Gastrocnemius medialis (tissue), 4 donors: ENCODE measurements around the gene TRIM15. TPM values are rescaled to one million over a fixed set of nuclear protein-coding genes. Genes with fewer than 3 reads are reported as not detected.

Experiments used
- ATAC-seq, 2 donors: fragments of 150-250 bp; one replicate each; pipeline ENCODE4 v1.9.1; 2016
- DNase-seq, 2 donors: peaks; one replicate each; pipeline ENCODE4 v3.0.0-alpha.2; 2019
- H3K27ac ChIP-seq, 4 donors: fragments of 200-600 bp; sonication (generic); 1 replicate in 1 of 4; 2 replicates in 3 of 4; pipeline ENCODE4 v1.5.1; 2016 to 2018; ENCODE audit warnings: mild to moderate bottlenecking in 2 of 4, moderate library complexity in 1 of 4
- H3K27me3 ChIP-seq, 3 donors: fragments of 200-600 bp; sonication (generic) in 2 of 3; 1 replicate in 1 of 3; 2 replicates in 2 of 3; pipeline versions ENCODE4 v1.5.1 to v1.6.0; 2016 to 2019; ENCODE audit warnings: mild to moderate bottlenecking in 1 of 3, moderate library complexity in 1 of 3
- H3K36me3 ChIP-seq, 2 donors: fragments of 200-600 bp; sonication (generic) in 1 of 2; one replicate each; pipeline ENCODE4 v1.5.1; 2017 to 2018
- H3K4me1 ChIP-seq, 2 donors: fragments of 200-600 bp; sonication (generic) in 1 of 2; one replicate each; pipeline ENCODE4 v1.5.1; 2016 to 2017; ENCODE audit warnings: mild to moderate bottlenecking in 2 of 2
- H3K4me3 ChIP-seq, 4 donors: fragments of 200-600 bp; sonication (generic) in 3 of 4; 1 replicate in 1 of 4; 2 replicates in 3 of 4; pipeline ENCODE4 v1.5.1; 2016 to 2019; ENCODE audit warnings: mild to moderate bottlenecking in 2 of 4
- H3K9me3 ChIP-seq, 3 donors: fragments of 200-600 bp; sonication (generic) in 2 of 3; 1 replicate in 1 of 3; 2 replicates in 2 of 3; pipeline ENCODE4 v1.5.1; 2016 to 2019
- CTCF ChIP-seq, 5 experiments: fragments of 450-650 bp in 3 of 5; fragments of 200-600 bp in 2 of 5; sonication (generic) in 2 of 5; IDR thresholded peaks in 4 of 5; conservative IDR thresholded peaks in 1 of 5; 1 replicate in 4 of 5; 2 replicates in 1 of 5; pipeline ENCODE4 v1.5.1; 2016 to 2019; ENCODE audit warnings: antibody characterized with exemption in 5 of 5, mild to moderate bottlenecking in 3 of 5, moderate library complexity in 3 of 5
- POLR2A ChIP-seq, 2 donors: fragments of 450-650 bp; IDR thresholded peaks; one replicate each; pipeline ENCODE4 v1.6.1; 2017; ENCODE audit warnings: antibody characterized with exemption in 2 of 2, mild to moderate bottlenecking in 2 of 2, moderate library complexity in 2 of 2
- in situ Hi-C, 4 donors: fragments of 200-750 bp; cut with MboI; loops; one replicate each; pipeline versions ENCODE4 v1.15.0 to v1.8.0; 2017; ENCODE audit warnings: low sequenced_read_pairs in 4 of 4
- intact Hi-C: fragments of 100-400 bp; cut with DNase I; formaldehyde crosslinking; loops from one replicate; pipeline ENCODE4 v1.15.1; 2023; ENCODE audit warnings: low total_unique reads
- total RNA-seq, 4 donors: library from RNA; depleted of rRNA; stranded (reverse); fragments of >200 nt; gene quantifications; one replicate each; pipeline versions ENCODE4 v1.1.0 to v1.2.3, GENCODE V29; 2016

TRIM15 gene
- total RNA-seq, 4 donors from 2014 or later = 0.12 TPM; not detected in 3

- ATAC-seq = no peak
- intact Hi-C loops = no loop called here
These were observed 8.5 kb downstream of the TRIM15 start for GRCh38 chr6:30171677-30172471.

GRCh38 chr6:30172681-30173080 is 9.3 kb downstream of the TRIM15 start:
- no peak for DNase-seq
- intact Hi-C loops = no loop called here

More at GRCh38 chr6:30171677-30172471, 8.5 kb downstream of the TRIM15 start:
- Histone ChIP-seq H3K4me1 (no peaks in the 10 kb centered on the region), H3K36me3 (no peaks in the 10 kb centered on the region), H3K27ac (no peak overlapping the region), H3K27me3 (peaks cover 33 to 40% (median 35%) of the 10 kb centered on the region in 3 donors), H3K4me3 (no peak overlapping the region), H3K9me3 (no peaks in the 10 kb centered on the region)
- DNase-seq = no peak
- TF ChIP-seq CTCF (IDR thresholded peaks at IDR 0.05 in 4 of 5, conservative IDR thresholded peaks at IDR 0.05 in 1 of 5) = no peak
- no peak for TF ChIP-seq POLR2A (IDR thresholded peaks at IDR 0.05)
- in situ Hi-C loops = loop anchor here in 1 of 4 donors (25.0 kb wide), 1 partner anchor 335 kb away; the partner anchor contains the start of gene HLA-G

GRCh38 chr6:30175765-30176164 is 12.4 kb downstream of the TRIM15 start:
- Histone ChIP-seq H3K4me1 (no peaks in the 10 kb centered on the region), H3K4me3 (no peak overlapping the region), H3K27ac (no peak overlapping the region), H3K9me3 (peaks cover 0 to 3% (median 0%) of the 10 kb centered on the region in 3 donors), H3K36me3 (no peaks in the 10 kb centered on the region), H3K27me3 (peaks cover 23 to 38% (median 28%) of the 10 kb centered on the region in 3 donors)
- intact Hi-C loops (no loop called here), in situ Hi-C loops (no loop called here)
- DNase-seq (no peak), ATAC-seq (no peak)
- no peak for TF ChIP-seq POLR2A (IDR thresholded peaks at IDR 0.05)
- TF ChIP-seq CTCF (IDR thresholded peaks at IDR 0.05 in 4 of 5, conservative IDR thresholded peaks at IDR 0.05 in 1 of 5) = no peak

More at GRCh38 chr6:30172681-30173080, 9.3 kb downstream of the TRIM15 start:
- no peaks in the 10 kb centered on the region for H3K9me3 ChIP-seq
- H3K4me1 ChIP-seq = no peaks in the 10 kb centered on the region
- no peak for ATAC-seq
- TF ChIP-seq CTCF (IDR thresholded peaks at IDR 0.05 in 4 of 5, conservative IDR thresholded peaks at IDR 0.05 in 1 of 5) = no peak
- no peak for TF ChIP-seq POLR2A (IDR thresholded peaks at IDR 0.05)
- no peak overlapping the region for H3K4me3 ChIP-seq
- H3K27me3 ChIP-seq = peaks cover 29 to 40% (median 36%) of the 10 kb centered on the region in 3 donors
- in situ Hi-C loops = loop anchor here in 1 of 4 donors (25.0 kb wide), 1 partner anchor 335 kb away; the partner anchor contains the start of gene HLA-G
- H3K27ac ChIP-seq = no peak overlapping the region
- H3K36me3 ChIP-seq = no peaks in the 10 kb centered on the region

- DNase-seq (no peak), ATAC-seq (no peak)
- H3K4me1 ChIP-seq = no peaks in the 10 kb centered on the region
- no peak overlapping the region for H3K27ac ChIP-seq
- peaks cover 0 to 3% (median 0%) of the 10 kb centered on the region in 3 donors for H3K9me3 ChIP-seq
- peaks cover 0 to 13% (median 5%) of the 10 kb centered on the region in 3 donors for H3K27me3 ChIP-seq
- no peaks in the 10 kb centered on the region for H3K36me3 ChIP-seq
- TF ChIP-seq POLR2A (IDR thresholded peaks at IDR 0.05) = no peak
- no peak for TF ChIP-seq CTCF (IDR thresholded peaks at IDR 0.05 in 4 of 5, conservative IDR thresholded peaks at IDR 0.05 in 1 of 5)
- no peak overlapping the region for H3K4me3 ChIP-seq
- in situ Hi-C loops = no loop called here
- intact Hi-C loops = no loop called here
These were observed 15.5 kb downstream of the TRIM15 start for GRCh38 chr6:30178837-30179236.
